ENCODE data around the gene ARMC5. TPM values are rescaled to one million over a fixed set of nuclear protein-coding genes. Genes with fewer than 3 reads are reported as not detected.
A peak's percentile ranks its signal among the peaks of the same experiment; 100 is the strongest.
"Not testable (repeated sequence)": the region's sequence is repeated elsewhere in the genome, so short reads cannot be mapped to it uniquely, and the experiment has no call there.

Gene ARMC5
- total RNA-seq, 4 donors from 2014 or later: 13.9 to 24.3 (median 19.4) TPM

DNA sequence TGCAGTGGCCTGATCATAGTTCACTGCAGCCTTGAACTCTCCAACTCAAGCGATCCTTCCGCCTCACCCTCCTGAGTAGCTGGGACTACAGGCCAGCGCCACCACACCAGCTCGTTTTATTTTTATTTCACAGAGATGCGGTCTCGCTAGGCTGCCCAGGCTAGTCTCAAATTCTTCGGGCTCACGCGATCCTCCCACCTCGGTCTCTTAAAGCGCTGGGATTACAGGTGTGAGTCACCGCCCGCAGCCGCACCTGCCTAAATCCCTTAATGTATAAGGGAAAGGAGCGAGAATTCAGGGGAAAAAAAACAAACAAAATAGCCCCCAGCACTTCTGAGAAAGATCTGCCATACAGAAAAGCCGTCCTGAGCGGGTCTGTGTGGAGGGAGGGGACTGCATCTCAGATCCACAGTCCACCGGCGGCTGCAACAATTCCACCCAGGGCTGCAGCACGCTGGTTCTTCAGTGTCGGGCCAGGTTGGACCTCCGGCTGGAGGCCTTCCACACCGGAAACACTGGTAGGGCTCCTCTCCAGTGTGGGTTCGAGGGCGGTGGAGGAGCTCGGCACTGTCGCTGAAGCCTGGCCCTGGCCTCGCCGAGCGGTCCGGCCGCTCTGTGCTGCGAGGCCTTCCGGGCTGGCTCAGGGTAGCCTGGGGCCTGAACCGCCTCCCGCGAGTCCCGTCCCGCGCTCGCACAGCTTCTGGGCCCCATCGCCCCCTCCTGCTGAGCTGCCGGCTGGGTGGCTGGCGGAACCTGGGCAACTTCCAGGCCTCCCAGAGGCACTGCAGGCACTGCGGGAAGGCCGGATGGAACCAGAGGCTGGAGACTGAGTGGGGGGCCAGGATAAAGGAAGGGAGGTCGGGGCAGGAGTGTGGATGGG is 23.7 kb upstream of the ARMC5 start:
- H3K4me3 ChIP-seq: no peak overlapping the region
- no peak for ATAC-seq
- in situ Hi-C loops (cut with MboI; ENCODE audit: low sequenced_read_pairs in 4 of 4) (loop anchor here in 2 of 4 donors (25.0 kb wide), 2 partner anchors 448 to 473 kb away; partner anchors contain the start of genes HSD3B7 (in 1 of the 2) and SETD1A (in 1 of the 2)), intact Hi-C loops (cut with DNase I; ENCODE audit: low total_unique reads) (no loop called here)
- no peaks in the 10 kb centered on the region for H3K9me3 ChIP-seq
- DNase-seq: peak in 1 of 2 donors; percentile 12
- no peaks in the 10 kb centered on the region for H3K27me3 ChIP-seq
- no peak overlapping the region for H3K27ac ChIP-seq
- H3K4me1 ChIP-seq: peaks cover 28% of the 10 kb centered on the region in 2 donors
- TF ChIP-seq POLR2A (IDR thresholded peaks at IDR 0.05) (no peak), CTCF (IDR thresholded peaks at IDR 0.05 in 4 of 5, conservative IDR thresholded peaks at IDR 0.05 in 1 of 5) (no peak)
- H3K36me3 ChIP-seq: no peaks in the 10 kb centered on the region

DNA sequence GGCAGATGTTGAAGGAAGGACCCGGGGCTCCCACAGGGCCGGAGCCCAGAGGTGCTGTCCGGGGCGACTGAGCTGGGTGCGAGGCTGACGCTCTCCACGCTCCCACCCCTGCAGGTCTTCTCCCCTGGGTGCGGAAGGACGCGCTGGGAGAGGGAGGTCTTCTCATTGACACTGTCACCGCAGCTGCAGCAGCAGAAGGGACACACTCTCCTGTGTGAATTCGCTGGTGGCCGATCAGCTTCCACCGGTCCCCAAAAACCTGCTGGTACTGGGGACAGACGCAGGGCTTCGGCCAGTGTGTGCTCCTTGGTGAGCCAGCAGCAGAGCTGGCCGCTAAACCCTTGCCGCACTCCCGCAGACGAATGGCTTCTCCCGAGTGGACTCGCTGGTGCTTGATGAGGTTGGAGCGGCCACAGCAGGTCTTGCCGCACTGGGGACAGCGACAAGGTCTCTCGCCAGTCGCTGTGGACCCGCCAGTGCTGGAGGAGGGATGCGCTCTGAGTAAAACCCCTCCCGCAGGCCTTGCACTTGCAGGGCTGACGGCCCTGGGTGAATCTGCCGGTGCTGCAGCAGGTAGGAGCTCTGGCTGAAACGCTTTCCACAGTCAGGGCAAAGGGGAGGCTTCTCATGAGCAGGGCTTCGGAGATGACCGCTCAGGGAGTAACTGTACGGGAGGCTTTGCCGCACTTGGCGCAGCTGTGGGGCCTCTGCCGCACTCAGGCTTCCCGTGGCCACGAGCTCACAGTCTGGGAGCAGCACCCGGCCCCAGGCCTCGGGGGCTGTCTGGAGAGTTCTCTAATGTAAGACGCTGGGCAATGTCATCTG is 22.9 kb upstream of the ARMC5 start:
- in situ Hi-C loops (cut with MboI; ENCODE audit: low sequenced_read_pairs in 4 of 4): loop anchor here in 2 of 4 donors (25.0 kb wide), 2 partner anchors 449 to 474 kb away; partner anchors contain the start of genes HSD3B7 (in 1 of the 2) and SETD1A (in 1 of the 2)
- Histone ChIP-seq H3K4me1 (peaks cover 20 to 24% of the 10 kb centered on the region in 2 donors), H3K4me3 (no peak overlapping the region), H3K27ac (no peak overlapping the region), H3K9me3 (no peaks in the 10 kb centered on the region), H3K36me3 (no peaks in the 10 kb centered on the region), H3K27me3 (no peaks in the 10 kb centered on the region)
- intact Hi-C loops (cut with DNase I; ENCODE audit: low total_unique reads): no loop called here
- DNase-seq: peak in 1 of 2 donors; percentile 12
- no peak for ATAC-seq
- no peak for TF ChIP-seq CTCF (IDR thresholded peaks at IDR 0.05 in 4 of 5, conservative IDR thresholded peaks at IDR 0.05 in 1 of 5)
- no peak for TF ChIP-seq POLR2A (IDR thresholded peaks at IDR 0.05)

- ATAC-seq: no peak
- intact Hi-C loops (cut with DNase I; ENCODE audit: low total_unique reads): no loop called here
- no peaks in the 10 kb centered on the region for H3K27me3 ChIP-seq
- no peak for DNase-seq
- peak overlapping the region; percentile 65 to 94 (median 79) for H3K27ac ChIP-seq
- H3K4me1 ChIP-seq: peaks cover 19 to 20% of the 10 kb centered on the region in 2 donors
- in situ Hi-C loops (cut with MboI; ENCODE audit: low sequenced_read_pairs in 4 of 4): loop anchor here in 2 of 4 donors (25.0 kb wide), 2 partner anchors 451 to 476 kb away; partner anchors contain the start of genes HSD3B7 (in 1 of the 2) and SETD1A (in 1 of the 2)
- TF ChIP-seq POLR2A (IDR thresholded peaks at IDR 0.05) (no peak), CTCF (IDR thresholded peaks at IDR 0.05 in 4 of 5, conservative IDR thresholded peaks at IDR 0.05 in 1 of 5) (no peak)
- no peaks in the 10 kb centered on the region for H3K9me3 ChIP-seq
- no peak overlapping the region for H3K4me3 ChIP-seq
- no peaks in the 10 kb centered on the region for H3K36me3 ChIP-seq
Observed at GRCh38 chr16:31438414-31438813, 20.9 kb upstream of the ARMC5 start.

- DNase-seq; ATAC-seq; H3K9me3 ChIP-seq; intact Hi-C loops (cut with DNase I; ENCODE audit: low total_unique reads); H3K27me3 ChIP-seq; H3K4me3 ChIP-seq; H3K36me3 ChIP-seq: not testable (repeated sequence)
- in situ Hi-C loops (cut with MboI; ENCODE audit: low sequenced_read_pairs in 4 of 4): loop anchor here in 2 of 4 donors (25.0 kb wide), 2 partner anchors 452 to 477 kb away; partner anchors contain the start of genes HSD3B7 (in 1 of the 2) and SETD1A (in 1 of the 2)
- H3K4me1 ChIP-seq: peaks cover 19 to 21% of the 10 kb centered on the region in 2 donors
- H3K27ac ChIP-seq: peak overlapping the region; percentile 87 to 99 (median 96)
Observed at GRCh38 chr16:31439023-31439422, 20.3 kb upstream of the ARMC5 start.

Data from gastrocnemius medialis (tissue), 4 donors.